Activated naive CD8-positive, alpha-beta T cell treated with anti-CD3 and anti-CD28 coated beads for 36 hours (primary cell): Measurements from ENCODE around the gene ABI3BP. TPM values are rescaled to one million over a fixed set of nuclear protein-coding genes. Genes with fewer than 3 reads are reported as not detected.

Experiments
- DNase-seq: peaks from one replicate; pipeline ENCODE4 v3.0.0; 2021
- H3K27ac Mint-ChIP-seq: one replicate; pipeline ENCODE4 v1.8.0; 2022; ENCODE audit warnings: mild to moderate bottlenecking, moderate library complexity, mixed read lengths
- H3K27me3 Mint-ChIP-seq: one replicate; pipeline ENCODE4 v1.8.0; 2022; ENCODE audit warnings: mild to moderate bottlenecking, mixed read lengths
- H3K36me3 Mint-ChIP-seq: one replicate; pipeline ENCODE4 v1.8.0; 2021; ENCODE audit warnings: mild to moderate bottlenecking, mixed read lengths
- H3K4me1 Mint-ChIP-seq: one replicate; pipeline ENCODE4 v1.8.0; 2021; ENCODE audit warnings: mixed read lengths
- H3K4me3 Mint-ChIP-seq: one replicate; pipeline ENCODE4 v1.8.0; 2022; ENCODE audit warnings: mild to moderate bottlenecking, moderate library complexity, mixed read lengths
- H3K9me3 Mint-ChIP-seq: one replicate; pipeline ENCODE4 v1.8.0; 2022; ENCODE audit warnings: mixed read lengths
- total RNA-seq, 2 experiments: library from RNA; stranded (reverse); gene quantifications; one replicate each; pipeline ENCODE4 v1.2.3, GENCODE V29; 2021

Gene ABI3BP
- total RNA-seq, 2 experiments from 2014 or later = 0.12 to 0.14 TPM

GRCh38 chr3:100898681-100899080, 94.5 kb downstream of the ABI3BP start:
- no peaks in the 10 kb centered on the region for H3K27me3 Mint-ChIP-seq
- peaks cover 6% of the 10 kb centered on the region for H3K4me1 Mint-ChIP-seq
- H3K4me3 Mint-ChIP-seq = no peak overlapping the region
- H3K27ac Mint-ChIP-seq = no peak overlapping the region
- no peaks in the 10 kb centered on the region for H3K36me3 Mint-ChIP-seq
- DNase-seq = no peak
- no peaks in the 10 kb centered on the region for H3K9me3 Mint-ChIP-seq

- no peaks in the 10 kb centered on the region for H3K9me3 Mint-ChIP-seq
- no peaks in the 10 kb centered on the region for H3K36me3 Mint-ChIP-seq
- H3K27ac Mint-ChIP-seq = no peak overlapping the region
- peaks cover 6% of the 10 kb centered on the region for H3K4me1 Mint-ChIP-seq
- no peak overlapping the region for H3K4me3 Mint-ChIP-seq
- H3K27me3 Mint-ChIP-seq = no peaks in the 10 kb centered on the region
- no peak for DNase-seq
Observed at GRCh38 chr3:100896994-100897393, 96.2 kb downstream of the ABI3BP start.

- Mint-ChIP-seq H3K9me3 (no peaks in the 10 kb centered on the region), H3K4me3 (no peak overlapping the region), H3K4me1 (peaks cover 1% of the 10 kb centered on the region), H3K27me3 (peaks cover 9% of the 10 kb centered on the region), H3K36me3 (no peaks in the 10 kb centered on the region), H3K27ac (no peak overlapping the region)
- DNase-seq = no peak
Observed at GRCh38 chr3:100893590-100893989, 99.6 kb downstream of the ABI3BP start.

GRCh38 chr3:100893108-100893507, 100.1 kb downstream of the ABI3BP start:
- H3K27ac Mint-ChIP-seq = no peak overlapping the region
- no peaks in the 10 kb centered on the region for H3K36me3 Mint-ChIP-seq
- H3K27me3 Mint-ChIP-seq = peaks cover 13% of the 10 kb centered on the region
- no peak overlapping the region for H3K4me3 Mint-ChIP-seq
- H3K9me3 Mint-ChIP-seq = no peaks in the 10 kb centered on the region
- peaks cover 1% of the 10 kb centered on the region for H3K4me1 Mint-ChIP-seq
- no peak for DNase-seq

- no peak for DNase-seq
- Mint-ChIP-seq H3K4me3 (no peak overlapping the region), H3K36me3 (no peaks in the 10 kb centered on the region), H3K4me1 (peaks cover 1% of the 10 kb centered on the region), H3K27me3 (peaks cover 14% of the 10 kb centered on the region), H3K9me3 (no peaks in the 10 kb centered on the region), H3K27ac (no peak overlapping the region)
Observed at GRCh38 chr3:100891827-100892226, 101.4 kb downstream of the ABI3BP start.

GRCh38 chr3:100891033-100891432, 102.2 kb downstream of the ABI3BP start:
- no peak for DNase-seq
- Mint-ChIP-seq H3K4me3 (no peak overlapping the region), H3K4me1 (peaks cover 1% of the 10 kb centered on the region), H3K36me3 (no peaks in the 10 kb centered on the region), H3K9me3 (no peaks in the 10 kb centered on the region), H3K27me3 (peaks cover 16% of the 10 kb centered on the region), H3K27ac (no peak overlapping the region)

- Mint-ChIP-seq H3K36me3 (no peaks in the 10 kb centered on the region), H3K27me3 (peaks cover 21% of the 10 kb centered on the region), H3K9me3 (no peaks in the 10 kb centered on the region), H3K4me3 (no peak overlapping the region), H3K4me1 (peaks cover 1% of the 10 kb centered on the region), H3K27ac (no peak overlapping the region)
- no peak for DNase-seq
Observed at GRCh38 chr3:100888881-100889280, 104.3 kb downstream of the ABI3BP start.

- peaks cover 10% of the 10 kb centered on the region for H3K27me3 Mint-ChIP-seq
- no peak overlapping the region for H3K27ac Mint-ChIP-seq
- no peak for DNase-seq
- H3K4me1 Mint-ChIP-seq = no peaks in the 10 kb centered on the region
- no peaks in the 10 kb centered on the region for H3K36me3 Mint-ChIP-seq
- H3K9me3 Mint-ChIP-seq = no peaks in the 10 kb centered on the region
- H3K4me3 Mint-ChIP-seq = no peak overlapping the region
Observed at GRCh38 chr3:100882571-100882984, 110.6 kb downstream of the ABI3BP start.

GRCh38 chr3:100880845-100881244, 112.4 kb downstream of the ABI3BP start:
- Mint-ChIP-seq H3K27me3 (peaks cover 7% of the 10 kb centered on the region), H3K36me3 (no peaks in the 10 kb centered on the region), H3K4me3 (no peak overlapping the region), H3K27ac (no peak overlapping the region), H3K4me1 (no peaks in the 10 kb centered on the region), H3K9me3 (no peaks in the 10 kb centered on the region)
- no peak for DNase-seq

- Mint-ChIP-seq H3K27ac (no peak overlapping the region), H3K27me3 (peaks cover 7% of the 10 kb centered on the region), H3K4me1 (no peaks in the 10 kb centered on the region), H3K4me3 (no peak overlapping the region), H3K36me3 (no peaks in the 10 kb centered on the region), H3K9me3 (no peaks in the 10 kb centered on the region)
- DNase-seq = no peak
Observed at GRCh38 chr3:100880072-100880471, 113.1 kb downstream of the ABI3BP start.

- no peak overlapping the region for H3K27ac Mint-ChIP-seq
- H3K9me3 Mint-ChIP-seq = no peaks in the 10 kb centered on the region
Observed at GRCh38 chr3:100879195-100879810, 113.9 kb downstream of the ABI3BP start.

GRCh38 chr3:100877286-100877685, 115.9 kb downstream of the ABI3BP start:
- H3K4me1 Mint-ChIP-seq = no peaks in the 10 kb centered on the region
- H3K27me3 Mint-ChIP-seq = peaks cover 7% of the 10 kb centered on the region
- H3K36me3 Mint-ChIP-seq = no peaks in the 10 kb centered on the region
- no peak overlapping the region for H3K27ac Mint-ChIP-seq
- DNase-seq = no peak
- H3K9me3 Mint-ChIP-seq = no peaks in the 10 kb centered on the region
- H3K4me3 Mint-ChIP-seq = no peak overlapping the region

More at GRCh38 chr3:100879195-100879810, 113.9 kb downstream of the ABI3BP start:
- no peaks in the 10 kb centered on the region for H3K4me1 Mint-ChIP-seq
- no peak for DNase-seq
- no peak overlapping the region for H3K4me3 Mint-ChIP-seq
- H3K27me3 Mint-ChIP-seq = peaks cover 3% of the 10 kb centered on the region
- H3K36me3 Mint-ChIP-seq = no peaks in the 10 kb centered on the region

GRCh38 chr3:100875239-100875638, 118.0 kb downstream of the ABI3BP start:
- DNase-seq = no peak
- Mint-ChIP-seq H3K4me3 (no peak overlapping the region), H3K27ac (no peak overlapping the region), H3K9me3 (no peaks in the 10 kb centered on the region), H3K4me1 (no peaks in the 10 kb centered on the region), H3K36me3 (no peaks in the 10 kb centered on the region), H3K27me3 (peaks cover 13% of the 10 kb centered on the region)

GRCh38 chr3:100873611-100874010, 119.6 kb downstream of the ABI3BP start:
- no peaks in the 10 kb centered on the region for H3K4me1 Mint-ChIP-seq

GRCh38 chr3:100871306-100871705, 121.9 kb downstream of the ABI3BP start:
- no peaks in the 10 kb centered on the region for H3K4me1 Mint-ChIP-seq
- no peaks in the 10 kb centered on the region for H3K9me3 Mint-ChIP-seq
- peaks cover 41% of the 10 kb centered on the region for H3K27me3 Mint-ChIP-seq
- no peak overlapping the region for H3K27ac Mint-ChIP-seq
- H3K4me3 Mint-ChIP-seq = no peak overlapping the region
- H3K36me3 Mint-ChIP-seq = no peaks in the 10 kb centered on the region
- DNase-seq = no peak

More at GRCh38 chr3:100873611-100874010, 119.6 kb downstream of the ABI3BP start:
- DNase-seq = no peak
- H3K9me3 Mint-ChIP-seq = no peaks in the 10 kb centered on the region
- peaks cover 25% of the 10 kb centered on the region for H3K27me3 Mint-ChIP-seq
- no peaks in the 10 kb centered on the region for H3K36me3 Mint-ChIP-seq
- no peak overlapping the region for H3K27ac Mint-ChIP-seq
- no peak overlapping the region for H3K4me3 Mint-ChIP-seq

GRCh38 chr3:100869787-100870186, 123.4 kb downstream of the ABI3BP start:
- Mint-ChIP-seq H3K27me3 (peaks cover 48% of the 10 kb centered on the region), H3K27ac (no peak overlapping the region), H3K4me3 (no peak overlapping the region), H3K9me3 (no peaks in the 10 kb centered on the region), H3K36me3 (no peaks in the 10 kb centered on the region), H3K4me1 (no peaks in the 10 kb centered on the region)
- DNase-seq = no peak
